Sigmoid colon (tissue), 4 donors: ENCODE measurements around the gene ZSCAN29.

Source experiments
- CTCF ChIP-seq, 4 experiments: fragments of 450-650 bp in 3 of 4; fragments of 200-600 bp in 1 of 4; IDR thresholded peaks; one replicate each; pipeline ENCODE4 v1.5.1; 2016 to 2019; ENCODE audit warnings: antibody characterized with exemption in 4 of 4, mild to moderate bottlenecking in 3 of 4, moderate library complexity in 2 of 4
- EP300 ChIP-seq, 4 donors: sonication (generic); formaldehyde crosslinking; IDR thresholded peaks; one replicate each; pipeline ENCODE4 v1.6.1; 2017; ENCODE audit warnings: antibody characterized with exemption in 4 of 4
- POLR2A ChIP-seq, 2 donors: fragments of 450-650 bp; IDR thresholded peaks; one replicate each; pipeline ENCODE4 v1.6.1; 2016; ENCODE audit warnings: antibody characterized with exemption in 2 of 2, mild to moderate bottlenecking in 2 of 2, moderate library complexity in 2 of 2

GRCh38 chr15:43325039-43325684, 45.7 kb downstream of the ZSCAN29 start:
- TF ChIP-seq POLR2A (IDR thresholded peaks at IDR 0.05): no peak
- TF ChIP-seq CTCF (IDR thresholded peaks at IDR 0.05): no peak
- no peak for TF ChIP-seq EP300 (IDR thresholded peaks at IDR 0.05)
